Esophagus muscularis mucosa (tissue), 4 donors: ENCODE measurements around the gene IFNK.

ENCODE experiments used
- CTCF ChIP-seq, 3 experiments: fragments of 200-600 bp in 2 of 3; fragments of 450-650 bp in 1 of 3; sonication (generic) in 2 of 3; IDR thresholded peaks; one replicate each; pipeline ENCODE4 v1.5.1; 2017 to 2019; ENCODE audit warnings: antibody characterized with exemption in 3 of 3, mild to moderate bottlenecking in 2 of 3, moderate library complexity in 1 of 3
- EP300 ChIP-seq: sonication (generic); formaldehyde crosslinking; IDR thresholded peaks from one replicate; pipeline ENCODE4 v1.6.1; 2017; ENCODE audit warnings: antibody characterized with exemption
- POLR2A ChIP-seq: fragments of 450-650 bp; IDR thresholded peaks from one replicate; pipeline ENCODE4 v1.6.1; 2017; ENCODE audit warnings: antibody characterized with exemption, moderate library complexity, mild to moderate bottlenecking, low read depth
- POLR2AphosphoS5 ChIP-seq, 2 donors: sonication (generic); formaldehyde crosslinking; IDR thresholded peaks; one replicate each; pipeline ENCODE4 v1.6.1; 2017; ENCODE audit warnings: antibody characterized with exemption in 2 of 2

GRCh38 chr9:27569406-27569805, 45.3 kb downstream of the IFNK start:
- TF ChIP-seq CTCF (IDR thresholded peaks at IDR 0.05) (no peak), EP300 (no peak), POLR2A (no peak), POLR2AphosphoS5 (IDR thresholded peaks at IDR 0.05) (no peak)
